Upper lobe of right lung (tissue), 1 donor: Measurements from ENCODE around the gene PTPN2. TPM values are rescaled to one million over a fixed set of nuclear protein-coding genes. Genes with fewer than 3 reads are reported as not detected.

Experiments
- ATAC-seq: fragments of 200-7000 bp; cut with Tn5 transposase; one replicate; pipeline ENCODE4 v1.9.1; 2020; ENCODE audit warnings: mild to moderate bottlenecking, moderate library complexity
- DNase-seq: peaks from one replicate; pipeline ENCODE4 v3.0.0-alpha.2; 2020
- H3K27ac ChIP-seq: fragments of 200-600 bp; one replicate; pipeline ENCODE4 v1.8.0; 2022
- H3K27me3 ChIP-seq: fragments of 200-600 bp; one replicate; pipeline ENCODE4 v1.8.0; 2022; ENCODE audit warnings: mild to moderate bottlenecking
- H3K36me3 ChIP-seq: fragments of 200-600 bp; one replicate; pipeline ENCODE4 v1.8.0; 2022
- H3K4me1 ChIP-seq: fragments of 200-600 bp; one replicate; pipeline ENCODE4 v1.8.0; 2022
- H3K4me3 ChIP-seq: fragments of 200-600 bp; one replicate; pipeline ENCODE4 v1.8.0; 2022; ENCODE audit warnings: mild to moderate bottlenecking
- H3K9me3 ChIP-seq: fragments of 200-600 bp; one replicate; pipeline ENCODE4 v1.8.0; 2022
- CTCF ChIP-seq: fragments of 200-600 bp; IDR thresholded peaks from one replicate; pipeline ENCODE4 v1.8.0; 2022; ENCODE audit warnings: antibody characterized with exemption
- intact Hi-C: fragments of 100-400 bp; cut with DNase I; formaldehyde crosslinking; loops from one replicate; pipeline ENCODE4 v1.11.0; 2022
- total RNA-seq: library from RNA; stranded (reverse); fragmentation: NEBNext Ultra II Directional; extraction: Animal tissue kit (Norgen Biotek cat#: 25700); gene quantifications from one replicate; pipeline ENCODE4 v1.2.1, GENCODE V29; 2021
- donor health status: DM: no; HTN: yes; CAD: no; lungs with severe emphysema.

PTPN2 gene
- total RNA-seq, 1 donor from 2014 or later, result 53.9 TPM

- intact Hi-C loops, result no loop called here
- DNase-seq (no peak), ATAC-seq (no peak)
- Histone ChIP-seq H3K4me1 (no peaks in the 10 kb centered on the region), H3K36me3 (no peaks in the 10 kb centered on the region), H3K9me3 (no peaks in the 10 kb centered on the region), H3K4me3 (no peak overlapping the region), H3K27me3 (no peaks in the 10 kb centered on the region), H3K27ac (no peak overlapping the region)
- no peak for TF ChIP-seq CTCF
These were observed 11.6 kb downstream of the PTPN2 start for GRCh38 chr18:12872408-12872807.

GRCh38 chr18:12868576-12868975 is 15.5 kb downstream of the PTPN2 start:
- Histone ChIP-seq H3K4me3 (no peak overlapping the region), H3K27ac (no peak overlapping the region), H3K9me3 (no peaks in the 10 kb centered on the region), H3K27me3 (no peaks in the 10 kb centered on the region), H3K36me3 (no peaks in the 10 kb centered on the region), H3K4me1 (peaks cover 2% of the 10 kb centered on the region)
- ATAC-seq (no peak), DNase-seq (no peak)
- TF ChIP-seq CTCF, result no peak
- intact Hi-C loops, result no loop called here

- Histone ChIP-seq H3K9me3 (no peaks in the 10 kb centered on the region), H3K27ac (no peak overlapping the region), H3K4me3 (no peak overlapping the region), H3K27me3 (no peaks in the 10 kb centered on the region), H3K4me1 (peaks cover 3% of the 10 kb centered on the region), H3K36me3 (no peaks in the 10 kb centered on the region)
- ATAC-seq, result no peak
- DNase-seq, result no peak
- TF ChIP-seq CTCF, result no peak
- intact Hi-C loops, result no loop called here
These were observed 16.5 kb downstream of the PTPN2 start for GRCh38 chr18:12867441-12868123.

GRCh38 chr18:12863687-12864216 is 20.3 kb downstream of the PTPN2 start:
- DNase-seq (no peak), ATAC-seq (no peak)
- Histone ChIP-seq H3K27ac (no peak overlapping the region), H3K4me1 (peaks cover 11% of the 10 kb centered on the region), H3K27me3 (no peaks in the 10 kb centered on the region), H3K4me3 (no peak overlapping the region), H3K9me3 (no peaks in the 10 kb centered on the region), H3K36me3 (no peaks in the 10 kb centered on the region)
- no peak for TF ChIP-seq CTCF
- intact Hi-C loops, result no loop called here

- Histone ChIP-seq H3K4me3 (no peak overlapping the region), H3K36me3 (peaks cover 6% of the 10 kb centered on the region), H3K27ac (no peak overlapping the region), H3K9me3 (no peaks in the 10 kb centered on the region), H3K4me1 (peaks cover 11% of the 10 kb centered on the region), H3K27me3 (no peaks in the 10 kb centered on the region)
- TF ChIP-seq CTCF, result no peak
- intact Hi-C loops, result no loop called here
- DNase-seq, result no peak
- ATAC-seq, result no peak
These were observed 21.1 kb downstream of the PTPN2 start for GRCh38 chr18:12862874-12863482.
